Glomerular visceral epithelial cell (primary cell): ENCODE results near the gene NUDT22.

Source experiments
- DNase-seq: peaks from one replicate; pipeline ENCODE4 v3.0.0-alpha.2; 2016; ENCODE audit errors: extremely low spot score

The NUDT22 gene

GRCh38 chr11:64225608-64226506, at the start of gene NUDT22, which contains the start of gene TRPT1:
NUDT22 (plus strand) TSS chr11:64226274; CDS start chr11:64226653, 379 bp downstream.
TRPT1 (minus strand) TSS chr11:64226186; CDS start chr11:64225860, 326 bp downstream.
- peak; percentile 80 for DNase-seq

- no peak for DNase-seq
Measured at GRCh38 chr11:64176751-64177150, 49.3 kb upstream of the NUDT22 start.

- DNase-seq: no peak
Measured at GRCh38 chr11:64178203-64178602, 47.9 kb upstream of the NUDT22 start.

- no peak for DNase-seq
Measured at GRCh38 chr11:64178951-64179639, 47.0 kb upstream of the NUDT22 start.

- DNase-seq: no peak
Measured at GRCh38 chr11:64180891-64181290, 45.2 kb upstream of the NUDT22 start.

GRCh38 chr11:64181506-64182411, 44.3 kb upstream of the NUDT22 start:
- peak; percentile 88 for DNase-seq

- no peak for DNase-seq
Measured at GRCh38 chr11:64183890-64184289, 42.2 kb upstream of the NUDT22 start.

GRCh38 chr11:64185175-64185692, 40.8 kb upstream of the NUDT22 start:
- DNase-seq: no peak

GRCh38 chr11:64185693-64186491, 40.2 kb upstream of the NUDT22 start, which contains the start of gene STIP1:
STIP1 (plus strand) TSS chr11:64186171; CDS start chr11:64186262, 91 bp downstream.
- DNase-seq: peak; percentile 100

- DNase-seq: no peak
Measured at GRCh38 chr11:64186492-64187165, 39.4 kb upstream of the NUDT22 start.

GRCh38 chr11:64192434-64192833, 33.6 kb upstream of the NUDT22 start:
- no peak for DNase-seq

GRCh38 chr11:64196626-64197025, 29.4 kb upstream of the NUDT22 start:
- DNase-seq: no peak

GRCh38 chr11:64198511-64198910, 27.6 kb upstream of the NUDT22 start:
- DNase-seq: no peak

- DNase-seq: no peak
Measured at GRCh38 chr11:64201543-64201942, 24.5 kb upstream of the NUDT22 start.

- DNase-seq: no peak
Measured at GRCh38 chr11:64202992-64203391, 23.1 kb upstream of the NUDT22 start.

- DNase-seq: no peak
Measured at GRCh38 chr11:64203421-64204079, 22.5 kb upstream of the NUDT22 start.

GRCh38 chr11:64204080-64204440, 22.0 kb upstream of the NUDT22 start:
- DNase-seq: no peak

- DNase-seq: peak; percentile 92
Measured at GRCh38 chr11:64204464-64204989, 21.5 kb upstream of the NUDT22 start.
